Measurements from ENCODE around the gene SSH2. TPM values are rescaled to one million over a fixed set of nuclear protein-coding genes. Genes with fewer than 3 reads are reported as not detected.

The SSH2 gene
- total and polyA plus RNA-seq, 2 of the 13 experiments (the other 11 are each of a cell fraction or from before 2014, with no cell fraction given), result 6.0 to 6.4 TPM

DNA sequence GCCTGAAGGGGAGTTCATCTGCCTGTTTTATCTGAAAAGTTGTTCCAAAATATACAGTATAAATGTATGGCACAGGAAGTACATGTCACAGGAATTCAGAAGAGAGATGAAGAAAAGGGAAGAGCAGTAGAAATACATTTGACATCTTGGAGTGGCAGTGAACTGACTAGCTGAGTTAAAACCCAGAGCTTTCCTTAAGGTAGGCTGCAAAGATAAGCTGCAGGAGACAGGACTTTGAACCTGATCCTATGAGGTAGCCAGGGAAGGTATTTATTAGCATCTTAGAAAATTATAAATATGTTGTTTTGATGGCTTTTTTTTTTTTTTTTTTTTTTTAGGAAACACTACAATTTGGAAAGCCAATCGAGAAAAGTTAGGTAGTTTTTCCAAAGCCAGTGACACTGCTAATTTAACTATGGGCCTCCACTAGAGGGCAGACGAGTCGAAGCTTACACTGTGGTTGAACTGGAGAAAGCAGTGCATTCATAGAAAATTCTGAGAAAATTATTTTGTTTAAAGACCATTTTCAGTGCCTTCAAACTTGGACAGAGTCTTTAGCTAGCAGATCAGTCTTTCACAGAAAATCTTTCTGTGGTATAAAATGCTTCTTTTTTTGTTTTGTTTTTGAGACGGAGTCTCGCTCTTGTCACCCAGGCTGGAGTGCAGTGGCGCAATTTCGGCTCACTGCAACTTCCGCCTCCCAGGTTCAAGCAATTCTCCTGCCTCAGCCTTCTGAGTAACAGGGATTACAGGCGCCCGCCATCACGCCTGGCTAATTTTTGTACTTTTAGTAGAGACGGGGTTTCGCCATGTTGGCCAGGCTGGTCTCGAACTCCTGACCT is 122.3 kb downstream of the SSH2 start:
- in situ Hi-C loops (cut with HindIII; ENCODE audit: extremely low pct_ligation_motif_present, low pct_unique_long_range_greater_than_20kb), result loop anchor here (5.0 kb wide), 1 partner anchor 125 kb away; the partner anchor contains the start of gene SSH2

More for the DNA sequence above, 122.3 kb downstream of the SSH2 start:
- no peaks in the 10 kb centered on the region for H3K27me3 ChIP-seq (ENCODE audit: control insufficient read depth in 1 of 2, insufficient read depth in 2 of 2, low read length in 2 of 2)
- POLR2A ChIA-PET, result interaction anchor here (1.5 kb wide), 1 partner anchor 122 kb away, joined by 5 read pairs; the partner anchor contains the start of gene SSH2
- H3K79me2 ChIP-seq (ENCODE audit: insufficient read depth, low read length), result no peaks in the 10 kb centered on the region
- FAIRE-seq, result peak; percentile 47
- WGBS (ENCODE audit: low lambda C conversion rate), result 71% methylated on average over 14 of the region's 14 CpGs
- H3K27ac ChIP-seq (ENCODE audit: extremely low read length, insufficient read depth, low read length), result no peak overlapping the region
- no peaks in the 10 kb centered on the region for H3K4me1 ChIP-seq (ENCODE audit: insufficient read depth, low read length)
- TF ChIP-seq ZNF441 (CRISPR knock-in tag; IDR thresholded peaks at IDR 0.05; ENCODE audit: borderline replicate concordance) (no peak), STAG1 (CRISPR knock-in tag; IDR thresholded peaks at IDR 0.05) (peak; percentile 79), RAD21 (CRISPR knock-in tag; IDR thresholded peaks at IDR 0.05) (peak; percentile 56), ZNF484 (CRISPR knock-in tag; IDR thresholded peaks at IDR 0.05; ENCODE audit: borderline replicate concordance, low read depth) (no peak), SMC3 (IDR thresholded peaks at IDR 0.05; ENCODE audit: low read length) (peak; percentile 69; the same call in 1 of the 2 replicates), CTCF (CRISPR knock-in tag; IDR thresholded peaks at IDR 0.05) (peak; percentile 71), TRIM22 (IDR thresholded peaks at IDR 0.05) (no peak)
- no peak overlapping the region for H3K4me2 ChIP-seq (ENCODE audit: low read depth, low read length)
- no peaks in the 10 kb centered on the region for H3K9me3 ChIP-seq (ENCODE audit: low read length)
- peak; percentile 67 for ATAC-seq
- H4K20me1 ChIP-seq (ENCODE audit: insufficient read depth, low read length), result no peaks in the 10 kb centered on the region
- no peak overlapping the region for H3K4me3 ChIP-seq (replicated peaks in 1 of 3; ENCODE audit: insufficient read depth in 1 of 3, low read depth in 2 of 3, low read length in 3 of 3)
- BruUV-seq (replicated peaks), result no TSS peak
- H2AFZ ChIP-seq (ENCODE audit: low read length), result no peak overlapping the region
- no peaks in the 10 kb centered on the region for H3K36me3 ChIP-seq (replicated peaks in 1 of 2; ENCODE audit: control insufficient read depth in 1 of 2, insufficient read depth in 2 of 2, low read length in 2 of 2)
- CTCF ChIA-PET (ENCODE audit: low intra/inter-chr PET ratio, low total read pairs), result interaction anchor here (1.3 to 2.8 kb wide), 3 partner anchors 123 to 214 kb away, joined by 4 to 31 read pairs (median 23); partner anchors contain the start of gene SSH2
- intact Hi-C loops (cut with micrococcal nuclease; ENCODE audit: unreplicated experiment), result loop anchor here (1.0 to 10.0 kb wide), 2 partner anchors 124 to 287 kb away; no protein-coding TSS in a partner anchor
- no peak overlapping the region for H3K9ac ChIP-seq (ENCODE audit: insufficient read depth, low read depth, low read length)
- peak; percentile 57 for DNase-seq (ENCODE audit: low spot score)

Data from HepG2 (cell line).